GM19395 (cell line): ENCODE data around the gene DDX51.
"Not testable (repeated sequence)": the region's sequence is repeated elsewhere in the genome, so short reads cannot be mapped to it uniquely, and the experiment has no call there.

Experiments
- ATAC-seq: cut with Tn5 transposase; IDR thresholded peaks from one replicate; pipeline ENCODE4 v1.9.1; 2021; ENCODE audit warnings: mild to moderate bottlenecking, moderate library complexity; ENCODE audit not compliant: unreplicated experiment

The DDX51 gene

DNA sequence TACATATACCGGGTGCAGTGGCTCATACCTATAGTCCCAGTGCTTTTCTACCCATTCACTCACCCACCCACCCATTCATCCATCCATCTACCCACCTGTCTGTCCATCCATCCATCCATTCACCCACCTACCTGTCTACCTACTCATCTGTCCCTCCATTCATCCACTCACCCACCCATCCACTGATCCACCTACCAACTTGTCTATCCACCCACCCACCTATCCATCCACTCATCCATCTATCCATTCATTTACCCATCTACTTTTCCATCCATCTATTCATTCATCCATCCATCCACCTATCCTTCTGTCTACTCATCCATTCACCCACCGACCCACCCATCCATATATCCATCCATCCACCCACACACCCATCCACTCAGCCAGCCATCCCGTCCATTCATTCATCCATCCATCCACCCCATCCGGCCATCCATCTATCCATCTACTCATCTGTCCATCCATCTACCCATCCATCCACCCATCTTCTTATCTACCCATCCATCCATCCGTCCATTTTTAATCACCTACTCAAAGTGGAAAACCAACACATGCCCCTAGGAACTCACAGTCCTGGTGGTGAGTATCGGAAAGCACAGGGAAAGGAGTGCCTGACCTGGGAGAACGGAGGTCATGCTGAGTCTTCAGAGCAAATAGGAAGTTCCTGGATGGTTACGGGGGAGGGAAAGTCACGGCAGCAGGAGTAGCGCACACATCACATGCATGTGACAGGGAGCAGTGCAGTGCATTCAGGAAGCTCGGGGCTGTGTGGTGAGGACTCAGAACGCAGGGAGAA is 20.0 kb downstream of the DDX51 start:
- ATAC-seq = no peak

DNA sequence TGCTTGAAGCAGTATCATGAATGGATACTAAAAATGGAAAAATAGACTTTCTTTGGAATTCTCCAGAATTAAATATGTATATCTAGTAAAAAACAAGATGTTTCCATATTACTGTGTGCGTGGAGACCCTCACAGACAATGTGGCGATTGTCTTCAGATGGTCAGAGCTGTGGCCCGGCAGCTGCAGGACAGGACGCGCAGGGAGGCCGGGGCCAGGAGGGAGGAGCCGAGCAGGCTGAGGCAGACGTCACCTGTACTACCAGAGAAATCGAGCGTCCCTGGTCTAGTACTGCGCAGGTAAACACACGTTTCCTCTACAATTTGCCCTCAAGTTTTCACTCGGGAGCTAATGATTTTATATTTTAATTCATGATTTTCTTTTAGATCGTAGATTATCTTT is 22.8 kb downstream of the DDX51 start:
- no peak for ATAC-seq

DNA sequence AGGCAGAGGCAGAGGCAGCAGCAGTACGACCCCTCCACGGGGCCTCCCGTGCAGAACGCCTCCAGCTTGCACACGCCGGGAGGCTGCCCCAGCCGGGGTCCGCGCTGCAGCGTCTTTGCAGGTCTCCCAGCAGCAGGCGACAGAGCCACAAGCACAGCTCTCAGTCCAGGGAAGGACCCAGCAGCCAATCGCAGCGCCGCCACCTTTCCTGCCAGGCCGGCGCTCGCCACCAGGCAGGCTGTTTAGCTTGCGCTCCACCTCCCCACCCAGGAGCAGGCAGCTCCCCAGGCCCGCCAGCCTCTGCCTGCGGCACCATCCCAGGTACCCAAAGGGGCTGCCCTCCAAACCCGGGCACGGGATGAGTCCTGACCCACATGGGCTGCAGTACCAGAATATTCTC is 25.2 kb downstream of the DDX51 start:
- ATAC-seq = no peak

DNA sequence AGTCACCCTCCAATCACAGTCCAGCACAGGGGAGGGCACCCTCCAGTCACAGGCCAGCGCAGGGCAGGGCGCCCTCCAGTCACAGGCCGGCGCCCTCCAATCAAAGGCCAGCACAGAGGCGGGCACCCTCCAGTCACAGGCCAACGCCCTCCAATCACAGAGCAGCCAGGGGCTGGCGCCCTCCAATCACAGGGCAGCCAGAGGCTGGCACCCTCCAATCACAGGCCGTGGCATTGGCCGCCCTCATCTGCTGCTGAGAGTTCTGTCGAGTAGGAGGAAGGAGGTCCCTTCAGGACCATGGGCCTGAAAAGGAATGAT is 26.6 kb downstream of the DDX51 start:
- ATAC-seq = no peak

DNA sequence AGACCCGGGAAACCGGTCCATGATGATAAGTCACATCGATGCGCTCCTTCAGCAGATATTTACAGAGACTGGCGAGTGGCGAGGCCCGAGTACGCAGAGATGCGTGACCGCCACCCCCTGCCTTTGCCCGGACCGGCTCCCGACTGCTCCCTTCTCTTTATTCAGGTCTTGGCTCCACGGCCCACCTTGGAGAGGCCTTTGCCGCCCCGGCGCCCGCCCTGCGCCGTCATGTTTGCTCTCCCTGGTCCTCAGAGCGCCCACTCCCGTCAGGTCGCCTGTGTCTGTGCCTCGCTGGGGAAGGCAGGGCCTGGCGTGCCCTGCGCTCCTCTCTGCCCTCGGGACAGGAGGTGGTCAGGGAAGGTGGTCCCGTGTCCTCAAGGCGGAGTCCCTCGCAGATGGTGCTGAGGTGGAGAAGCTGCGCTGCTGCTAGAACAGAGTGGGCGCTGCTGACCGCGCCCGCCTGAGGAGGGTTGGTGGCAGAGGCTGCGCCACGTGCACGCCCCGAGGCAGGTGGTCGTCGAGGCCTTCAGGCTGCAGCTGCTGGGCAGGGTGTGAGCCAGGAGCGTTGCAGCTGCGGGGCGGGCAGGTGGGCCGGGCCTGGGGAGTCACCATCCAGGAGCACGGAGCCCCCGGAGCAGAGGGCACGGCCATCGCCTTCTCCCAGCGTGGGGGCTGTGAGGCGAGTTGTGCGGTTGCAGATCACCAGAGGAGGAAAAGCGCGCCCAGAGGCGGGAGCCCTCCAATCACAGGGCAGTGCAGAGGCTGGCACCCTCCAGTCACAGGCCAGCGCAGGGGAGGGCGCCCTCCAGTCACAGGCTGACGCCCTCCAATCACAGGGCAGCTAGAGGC is 27.2 kb downstream of the DDX51 start:
- no peak for ATAC-seq

DNA sequence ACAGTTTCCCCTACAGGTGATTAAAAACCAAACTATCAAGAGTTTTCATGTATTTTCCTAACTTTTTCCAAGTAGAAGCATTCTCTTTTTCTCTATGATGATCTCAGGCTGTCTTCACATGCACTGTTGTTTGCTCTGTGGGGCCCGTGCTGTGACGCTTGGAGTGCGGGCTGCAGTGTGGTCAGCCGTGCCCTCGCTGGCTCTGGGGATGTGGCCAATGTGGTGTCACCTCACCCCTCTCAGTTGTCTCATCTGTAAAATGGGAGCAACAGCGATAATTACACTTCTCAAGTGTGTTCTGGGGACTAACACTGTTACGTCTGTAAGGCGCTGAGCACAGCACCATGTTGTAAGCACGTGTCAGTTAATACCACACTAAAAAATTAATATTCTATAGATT is 28.6 kb downstream of the DDX51 start:
- no peak for ATAC-seq

DNA sequence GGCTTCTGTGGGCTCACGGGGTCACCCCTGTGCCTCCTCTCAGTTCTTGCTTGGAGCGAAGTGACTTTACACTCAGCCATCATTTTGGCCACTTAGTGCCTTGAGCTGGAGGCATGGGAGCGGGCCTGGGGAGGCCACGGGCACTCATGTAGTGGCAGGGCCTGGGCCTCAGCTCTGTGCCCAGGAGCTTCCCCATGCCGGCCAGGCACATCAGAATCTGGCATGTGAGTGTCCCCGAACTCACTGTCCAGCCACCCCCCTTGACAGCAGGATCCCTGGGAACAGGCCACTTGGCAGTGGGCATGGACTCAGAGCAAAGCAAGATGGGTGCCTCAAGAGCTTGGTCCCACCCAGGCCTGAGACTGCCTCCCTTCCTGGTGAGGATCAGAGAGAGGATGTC is 29.5 kb downstream of the DDX51 start:
- no peak for ATAC-seq

DNA sequence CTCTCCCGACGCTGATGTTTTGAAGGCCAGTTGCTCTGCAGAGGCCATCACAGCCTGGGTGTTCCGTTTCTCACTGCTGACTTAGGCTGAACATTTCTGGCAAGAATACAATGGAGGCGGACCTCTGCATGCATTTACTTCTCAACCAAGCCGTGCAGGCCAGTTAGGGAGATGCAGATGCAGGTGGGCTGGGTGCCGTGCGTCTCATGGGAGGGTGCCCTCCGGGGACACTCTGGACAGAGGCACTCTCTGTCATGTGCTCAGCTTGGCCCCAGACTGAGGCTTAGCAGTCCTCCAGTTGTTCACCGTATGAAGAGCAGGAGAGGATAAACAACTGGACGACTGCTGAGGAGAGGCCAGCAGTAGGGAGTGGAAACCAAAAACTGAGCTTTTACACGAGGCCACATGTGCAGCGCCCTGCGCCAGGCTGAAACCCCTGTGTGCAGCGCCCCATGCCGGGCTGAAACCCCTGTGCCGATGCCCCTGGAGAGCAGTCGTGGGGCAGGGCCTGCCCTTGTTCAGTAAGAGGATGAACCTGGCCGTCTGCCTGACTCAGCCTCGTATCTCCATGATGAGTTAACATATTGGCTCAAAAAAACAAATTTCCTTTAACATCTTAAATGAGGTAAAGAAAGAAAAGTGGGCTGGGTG is 32.3 kb downstream of the DDX51 start:
- no peak for ATAC-seq

DNA sequence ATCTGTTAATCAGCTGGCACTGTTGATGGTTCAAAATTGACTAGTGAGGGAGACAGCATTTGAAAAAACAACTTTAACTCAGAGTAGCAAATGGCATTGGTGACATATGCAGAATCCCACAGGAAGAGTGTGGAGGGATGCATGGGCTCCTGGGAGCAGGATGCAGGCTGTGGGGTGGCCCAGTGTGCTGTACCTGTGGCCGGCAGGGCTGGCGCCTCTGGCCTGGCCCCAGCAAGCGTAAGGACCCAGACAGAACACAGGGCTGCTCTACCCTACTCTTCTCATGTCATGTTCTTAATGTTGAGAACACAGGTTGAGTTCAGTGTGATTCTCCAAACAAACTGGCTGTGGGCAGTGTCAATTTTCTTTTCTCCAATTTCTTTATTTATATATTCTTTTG is 33.4 kb downstream of the DDX51 start:
- ATAC-seq = no peak

DNA sequence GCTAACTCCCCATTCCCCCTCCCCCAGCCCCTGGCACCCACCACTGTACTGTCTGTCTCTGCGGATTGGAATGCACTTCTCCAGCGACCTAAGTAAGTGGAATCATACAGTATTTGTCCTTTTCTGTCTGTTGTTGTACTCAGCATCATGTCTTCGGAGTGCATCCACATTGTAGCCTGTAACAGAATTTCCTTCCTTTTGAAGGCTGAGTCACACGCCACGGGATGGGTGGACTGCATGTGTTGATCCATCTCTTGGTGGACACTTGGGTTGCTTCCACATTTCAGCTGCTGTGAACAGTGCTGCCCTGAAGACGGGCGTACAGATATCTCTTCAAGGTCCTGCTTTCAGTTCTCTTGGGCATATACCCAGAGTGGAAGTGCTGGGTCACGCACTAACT is 34.4 kb downstream of the DDX51 start:
- ATAC-seq = no peak

DNA sequence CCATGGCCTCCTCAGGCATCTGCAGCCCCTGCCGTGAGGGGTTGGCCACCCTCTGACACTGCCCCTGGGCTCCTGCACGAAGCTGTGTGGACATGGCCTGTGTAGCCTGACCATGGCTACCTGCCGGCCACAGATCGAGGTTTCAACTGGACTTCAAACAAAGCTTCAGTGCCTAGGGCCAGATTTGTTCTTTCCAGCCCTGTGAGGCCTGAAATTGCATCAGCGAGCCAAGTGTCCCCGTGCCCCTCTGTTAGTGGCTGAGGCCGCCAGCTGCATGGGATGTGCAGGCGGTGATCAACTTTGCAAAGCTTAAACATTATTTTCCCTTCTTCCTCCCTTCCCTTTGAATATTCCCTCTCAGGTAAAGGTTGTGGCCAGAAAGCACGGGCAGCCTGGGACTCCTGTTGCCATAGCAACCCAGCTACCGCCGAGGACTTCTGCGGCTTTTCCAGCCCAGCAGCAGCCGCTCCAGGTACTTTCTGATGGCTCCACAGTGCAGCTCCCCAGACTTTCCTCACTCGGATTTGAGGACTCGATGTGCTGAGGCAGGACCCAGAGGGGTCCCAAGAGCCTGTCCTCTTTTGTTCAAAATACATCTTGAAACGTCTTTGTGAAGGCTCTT is 35.8 kb downstream of the DDX51 start:
- ATAC-seq = no peak

DNA sequence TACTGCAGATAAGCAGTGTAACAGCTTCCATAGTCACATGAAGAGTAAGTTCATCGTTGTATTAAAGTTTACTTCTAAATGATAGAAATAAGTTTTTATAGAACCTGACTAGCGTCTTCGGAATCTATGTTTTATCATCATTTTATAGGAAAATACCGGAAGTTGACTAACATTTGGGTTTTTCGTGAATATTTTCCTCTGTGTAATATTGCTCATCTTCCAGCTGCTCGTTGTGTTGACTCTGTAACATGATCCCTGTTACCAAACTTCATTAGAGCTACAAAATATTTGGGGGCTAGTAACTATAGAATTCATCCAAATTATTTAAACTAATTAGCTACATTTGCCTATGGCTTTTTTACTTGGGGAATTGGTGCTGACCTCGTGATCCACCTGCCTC is 37.2 kb downstream of the DDX51 start:
- ATAC-seq = no peak

DNA sequence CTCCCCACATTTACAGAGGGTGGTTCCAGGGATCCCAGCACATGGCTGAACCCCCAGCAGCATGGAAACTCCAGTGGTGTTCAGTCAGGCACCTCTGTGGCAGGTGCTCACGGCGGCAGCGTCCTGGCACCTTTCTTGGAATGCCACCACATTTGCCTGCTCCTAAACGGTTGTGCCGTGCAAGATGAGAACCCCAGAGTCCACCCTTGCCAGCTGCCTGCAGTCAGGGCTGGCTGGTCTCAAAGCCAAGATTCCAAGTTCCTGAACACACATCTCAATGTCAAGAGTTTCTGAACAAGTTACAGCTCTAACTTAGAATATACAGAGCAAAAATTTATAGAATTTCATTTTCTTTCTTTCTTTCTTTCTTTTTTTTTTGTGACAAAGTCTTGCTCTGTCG is 38.7 kb downstream of the DDX51 start:
- ATAC-seq = no peak

DNA sequence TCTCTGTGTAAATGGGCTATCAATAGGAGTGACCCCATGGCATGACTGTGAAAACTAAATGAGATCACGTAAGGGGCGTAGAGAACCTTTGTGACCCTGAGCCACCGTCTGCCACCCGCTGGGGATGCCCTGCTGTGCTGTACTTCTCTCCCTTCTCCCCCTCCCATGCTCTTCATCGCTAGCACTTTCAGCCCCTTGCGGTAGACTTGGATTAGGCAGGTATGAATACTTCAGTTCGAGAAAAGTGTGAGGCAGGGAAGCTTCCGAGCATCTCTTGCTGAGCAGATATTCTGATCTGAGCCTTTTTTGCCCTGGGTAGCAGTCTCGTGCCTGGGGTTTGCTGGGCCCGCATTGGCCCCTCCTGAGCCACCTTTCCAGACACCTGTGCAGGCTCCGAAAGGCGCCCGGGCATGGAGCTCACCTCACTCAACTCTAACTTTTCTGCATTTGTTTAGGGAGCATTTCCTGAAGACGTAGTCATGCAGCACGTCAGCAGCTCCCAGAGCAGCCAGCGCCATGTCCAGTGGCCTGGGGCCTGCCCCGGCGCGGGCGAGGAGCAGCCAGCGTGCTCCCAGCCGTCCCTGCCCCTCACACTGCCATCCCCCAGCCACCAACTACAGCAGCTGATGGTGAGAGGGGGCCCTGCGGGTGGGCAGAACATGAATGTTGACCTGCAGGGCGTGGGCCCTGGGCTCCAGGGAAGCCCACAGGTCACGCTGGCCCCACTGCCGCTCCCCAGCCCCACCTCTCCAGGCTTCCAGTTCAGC is 40.4 kb downstream of the DDX51 start:
- no peak for ATAC-seq

DNA sequence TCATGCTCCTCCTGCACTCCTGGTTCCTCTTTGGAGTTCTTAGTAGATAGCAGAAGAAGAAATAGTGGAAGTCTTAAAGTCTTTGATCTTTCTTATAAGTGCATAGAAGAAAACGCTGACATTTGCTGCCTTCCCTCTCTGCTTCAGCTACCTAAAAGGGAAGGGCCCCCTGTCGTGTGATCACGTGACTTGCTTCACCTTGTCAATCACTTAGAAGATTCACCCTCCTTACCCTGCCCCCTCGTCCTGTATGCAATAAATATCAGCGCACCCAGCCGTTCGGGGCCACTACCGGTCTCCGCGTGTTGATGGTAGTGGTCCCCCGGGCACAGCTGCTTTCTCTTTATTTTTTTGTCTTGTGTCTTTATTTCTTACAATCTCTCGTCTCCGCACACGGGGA is 41.0 kb downstream of the DDX51 start:
- not testable (repeated sequence) for ATAC-seq

DNA sequence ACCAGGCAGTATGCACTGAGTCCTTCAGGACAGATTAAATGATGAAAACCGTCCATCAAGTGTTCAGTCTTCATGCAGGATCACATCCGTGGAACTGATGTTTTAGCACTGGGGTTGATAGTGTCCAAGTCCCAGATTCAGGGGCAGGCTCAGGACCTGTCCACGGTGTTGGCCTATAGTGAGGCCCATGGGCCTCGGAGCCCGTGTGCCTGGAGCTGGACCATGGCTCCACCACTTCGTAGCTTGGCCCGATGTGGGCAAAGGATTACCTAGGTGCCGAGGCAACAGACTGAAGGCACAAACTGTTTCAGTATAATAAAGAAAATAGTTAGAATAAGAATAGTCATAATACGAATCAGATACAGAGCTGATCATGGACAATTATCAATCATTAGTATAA is 41.8 kb downstream of the DDX51 start:
- ATAC-seq = no peak

DNA sequence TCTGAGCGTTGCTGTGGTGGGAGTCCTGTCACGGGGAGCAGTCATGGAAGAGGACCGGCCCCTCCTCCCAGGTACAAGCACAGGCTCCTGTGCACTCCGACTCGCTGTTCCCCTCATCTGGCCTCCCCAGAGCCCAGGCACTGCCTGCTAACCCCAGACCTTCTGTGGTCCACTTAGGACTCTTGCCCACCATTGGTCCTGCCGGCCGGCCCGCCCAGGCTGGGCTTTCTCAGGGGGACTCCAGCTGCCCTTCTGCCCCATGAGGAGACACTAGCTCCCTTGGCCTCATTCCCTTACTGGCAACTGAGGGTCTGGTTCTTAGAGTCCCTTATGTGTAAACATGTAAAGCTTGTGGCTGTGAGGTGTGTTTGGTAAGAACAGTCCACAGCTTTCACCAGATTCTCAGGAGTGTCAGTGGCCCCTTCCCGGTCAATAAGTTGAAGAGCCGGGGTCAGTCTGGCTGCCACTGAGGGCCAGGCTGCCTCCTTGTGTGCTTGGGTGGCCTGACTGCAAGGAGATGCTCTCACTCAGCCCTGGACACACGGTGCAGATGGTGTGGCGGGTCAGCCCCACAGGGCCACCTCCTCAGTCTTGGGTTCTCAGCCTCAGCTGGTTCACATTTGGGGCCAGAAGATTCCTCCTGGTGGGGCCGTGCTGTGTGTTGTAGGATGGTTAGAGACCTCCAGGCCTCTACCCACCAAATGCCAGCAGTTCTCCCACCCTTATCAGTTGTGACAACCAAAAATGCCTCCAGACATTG is 43.6 kb downstream of the DDX51 start:
- ATAC-seq = no peak

DNA sequence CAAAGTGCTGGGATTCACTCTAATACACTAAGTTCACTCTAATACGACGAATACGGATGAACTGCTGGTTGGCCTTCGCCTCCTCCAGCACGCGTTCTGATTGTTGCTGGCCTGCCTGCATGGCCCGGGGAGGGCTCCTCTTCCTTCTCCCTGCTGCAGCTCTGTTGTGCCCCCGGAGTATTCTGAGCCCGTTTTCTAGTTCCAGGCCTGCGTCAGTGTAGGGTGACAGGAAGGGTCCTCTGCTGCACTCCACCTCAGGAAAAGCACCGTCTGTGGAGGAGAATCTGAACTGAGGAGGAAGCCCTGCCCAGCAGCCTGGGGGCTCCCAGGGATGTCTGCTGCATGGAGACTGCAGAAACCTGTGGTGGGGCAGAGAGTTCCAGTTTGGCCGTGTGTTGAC is 44.4 kb downstream of the DDX51 start:
- ATAC-seq = no peak

DNA sequence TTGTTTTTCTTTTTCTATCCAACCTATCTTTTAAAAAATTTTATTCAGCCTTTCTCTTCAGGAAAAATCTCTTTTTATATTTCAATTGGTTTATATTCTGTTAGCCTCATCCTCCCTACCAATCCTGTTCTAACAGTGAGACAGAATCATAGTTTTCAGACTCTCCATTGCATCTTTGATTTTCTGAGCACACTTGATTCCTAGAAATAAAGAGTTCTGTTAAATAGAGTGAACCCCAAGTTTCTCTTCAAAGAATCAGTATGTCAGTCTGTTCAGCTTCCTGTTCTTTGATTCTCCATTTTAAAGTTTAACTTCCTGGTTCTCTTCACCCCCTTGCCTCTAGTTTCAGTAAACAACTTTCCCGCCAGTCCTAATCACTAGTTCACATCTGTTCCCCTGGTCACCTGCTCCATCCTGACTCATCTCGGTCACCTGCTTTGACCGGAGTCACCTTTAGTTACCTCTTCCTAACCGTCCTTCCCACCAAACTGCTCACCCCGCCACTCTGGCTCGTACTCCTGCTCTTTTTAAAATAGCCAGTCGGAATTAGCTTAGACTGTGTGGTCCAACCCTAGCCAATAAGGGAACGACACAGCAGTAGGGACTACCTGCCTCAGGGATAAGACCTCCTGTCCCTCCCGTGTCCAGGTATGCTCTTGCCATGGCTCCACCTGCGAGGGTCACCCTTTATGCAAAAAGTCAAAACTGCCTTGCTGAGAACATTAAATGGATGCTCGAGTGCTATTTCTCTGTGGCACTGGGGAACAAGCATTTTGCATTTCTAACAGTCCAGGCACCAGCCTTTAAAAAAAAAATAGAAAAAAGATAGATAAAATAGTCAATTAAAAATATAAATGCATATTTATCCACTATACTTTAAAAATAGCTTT is 48.4 kb downstream of the DDX51 start:
- ATAC-seq = no peak
